ENCODE data around the gene CLIC6. TPM values are rescaled to one million over a fixed set of nuclear protein-coding genes. Genes with fewer than 3 reads are reported as not detected.
"Not testable (repeated sequence)": the region's sequence is repeated elsewhere in the genome, so short reads cannot be mapped to it uniquely, and the experiment has no call there.

The CLIC6 gene
- polyA plus RNA-seq, 6 donors from 2014 or later: not detected

DNA sequence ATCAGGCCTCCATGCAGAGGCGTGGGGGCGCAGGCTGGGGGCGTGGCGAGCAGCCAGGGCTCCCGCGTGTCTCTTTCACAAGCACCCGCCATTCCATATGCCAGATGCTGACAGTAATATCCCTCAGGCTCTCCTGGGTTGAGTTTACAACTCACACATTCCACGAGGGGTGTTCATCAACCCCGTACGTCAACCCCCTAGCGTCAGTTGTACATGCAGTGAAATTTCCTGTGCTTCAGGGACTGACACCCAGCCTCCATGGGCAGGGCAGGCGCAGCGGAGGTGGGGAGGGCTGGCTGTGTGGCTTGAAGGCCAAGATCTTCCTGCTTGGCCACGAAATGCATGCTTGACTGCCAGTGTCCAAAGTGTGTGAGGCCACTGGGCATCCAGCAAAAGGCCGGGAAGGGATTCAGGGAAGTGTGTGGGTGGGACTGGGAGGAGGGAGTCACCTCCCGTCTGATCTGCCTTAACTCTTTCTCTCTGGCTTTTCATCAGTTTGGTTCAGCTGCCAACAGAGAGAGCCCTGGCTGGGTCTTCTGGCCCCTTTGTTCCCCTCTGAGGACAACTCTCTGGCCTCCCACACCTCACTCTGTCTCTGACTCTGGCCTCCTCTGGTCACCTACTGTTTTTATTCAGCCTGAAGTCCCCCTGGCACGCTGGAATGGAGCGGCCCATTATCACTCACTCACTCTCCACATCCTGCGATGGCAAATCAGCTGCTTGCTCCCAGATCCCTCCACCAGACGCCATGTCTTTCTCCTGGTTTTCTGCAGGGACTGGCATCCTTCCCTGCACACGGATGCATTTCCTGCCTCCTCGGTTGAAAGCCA is 33.8 kb downstream of the CLIC6 start:
- H3K9me3 Mint-ChIP-seq: no peaks in the 10 kb centered on the region
- H3K27ac Mint-ChIP-seq: no peak overlapping the region
- no peaks in the 10 kb centered on the region for H3K36me3 Mint-ChIP-seq
- no peak for ATAC-seq (ENCODE audit: low read depth in 2 of 2)
- peaks cover 16 to 31% (median 26%) of the 10 kb centered on the region in 3 donors for H3K27me3 Mint-ChIP-seq
- DNase-seq: no peak
- H3K4me3 Mint-ChIP-seq: no peak overlapping the region
- peaks cover 0 to 4% (median 0%) of the 10 kb centered on the region in 3 donors for H3K4me1 Mint-ChIP-seq

DNA sequence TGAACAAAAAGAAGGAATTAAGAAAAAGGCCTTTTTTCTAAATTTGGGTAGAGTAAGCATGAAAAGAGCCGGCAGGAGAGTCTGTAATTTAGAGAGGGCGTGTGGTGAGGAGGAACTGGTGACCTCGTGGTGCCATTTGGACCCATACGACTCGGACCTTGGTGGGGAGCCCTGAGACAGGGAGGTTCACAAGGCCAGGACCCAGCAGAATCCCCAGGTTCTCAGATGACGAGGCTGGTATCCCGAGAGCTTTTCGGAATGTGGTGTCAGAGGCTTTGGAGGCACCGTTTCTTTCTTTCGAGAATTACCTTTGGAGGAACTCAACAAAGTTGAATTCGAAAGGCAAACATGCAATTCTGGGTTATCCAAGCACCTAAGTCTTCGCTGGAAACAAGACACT is 34.8 kb downstream of the CLIC6 start:
- Mint-ChIP-seq H3K4me1 (peaks cover 5 to 13% (median 6%) of the 10 kb centered on the region in 3 donors), H3K4me3 (peak overlapping the region in 1 of 8 donors; percentile 8), H3K27ac (no peak overlapping the region), H3K36me3 (no peaks in the 10 kb centered on the region), H3K9me3 (no peaks in the 10 kb centered on the region), H3K27me3 (peaks cover 24 to 34% (median 26%) of the 10 kb centered on the region in 3 donors)
- no peak for ATAC-seq (ENCODE audit: low read depth in 2 of 2)
- DNase-seq: no peak

DNA sequence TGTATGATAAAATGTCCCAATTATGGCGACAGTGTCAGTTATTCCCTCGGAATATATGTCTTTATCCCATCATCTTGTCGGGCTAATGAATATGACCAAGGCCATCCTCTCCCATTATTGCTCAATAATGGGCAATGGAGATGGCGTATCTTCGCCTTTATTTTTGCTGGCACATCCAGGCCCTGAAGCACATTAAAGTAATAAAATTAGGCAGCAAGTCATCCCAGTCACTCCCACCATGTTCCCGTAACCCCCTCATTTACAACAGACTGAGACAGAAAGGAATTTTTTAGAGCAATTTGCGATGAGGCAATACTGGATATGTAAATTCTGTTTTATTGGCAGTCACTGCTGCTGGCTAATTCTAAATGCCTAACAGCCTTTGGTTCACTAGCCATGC is 35.3 kb downstream of the CLIC6 start:
- no peak for ATAC-seq (ENCODE audit: low read depth in 2 of 2)
- H3K4me1 Mint-ChIP-seq: peaks cover 5 to 13% (median 6%) of the 10 kb centered on the region in 3 donors

DNA sequence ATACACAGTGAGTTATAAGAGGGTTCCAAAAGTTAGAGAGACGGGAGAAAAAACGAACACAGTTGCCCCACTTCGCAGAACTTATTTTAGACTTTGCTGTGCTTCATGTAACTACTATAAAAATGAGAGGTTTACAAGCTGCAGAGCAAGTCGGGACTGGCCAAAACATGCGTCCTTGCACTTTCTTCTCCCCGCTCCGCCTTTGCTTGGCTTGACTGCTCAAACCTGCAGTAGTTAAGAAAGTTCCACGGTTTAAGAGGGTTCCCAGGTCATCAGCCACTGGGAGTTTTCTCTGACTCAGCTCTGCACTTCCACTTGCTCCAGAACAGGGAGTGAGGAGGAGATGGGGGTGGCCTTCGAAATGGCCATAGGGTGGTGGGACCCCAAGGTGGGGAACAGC is 36.2 kb downstream of the CLIC6 start:
- ATAC-seq (ENCODE audit: low read depth in 2 of 2) (no peak), DNase-seq (no peak)
- H3K27ac Mint-ChIP-seq: no peak overlapping the region
- H3K36me3 Mint-ChIP-seq: no peaks in the 10 kb centered on the region
- H3K4me3 Mint-ChIP-seq: no peak overlapping the region
- H3K27me3 Mint-ChIP-seq: peaks cover 25 to 29% (median 26%) of the 10 kb centered on the region in 3 donors
- H3K4me1 Mint-ChIP-seq: peaks cover 5 to 13% (median 6%) of the 10 kb centered on the region in 3 donors
- no peaks in the 10 kb centered on the region for H3K9me3 Mint-ChIP-seq

More for the DNA sequence above, 35.3 kb downstream of the CLIC6 start:
- no peaks in the 10 kb centered on the region for H3K9me3 Mint-ChIP-seq
- DNase-seq: no peak
- no peaks in the 10 kb centered on the region for H3K36me3 Mint-ChIP-seq
- H3K27ac Mint-ChIP-seq: no peak overlapping the region
- H3K27me3 Mint-ChIP-seq: peaks cover 25 to 30% (median 26%) of the 10 kb centered on the region in 3 donors
- no peak overlapping the region for H3K4me3 Mint-ChIP-seq

DNA sequence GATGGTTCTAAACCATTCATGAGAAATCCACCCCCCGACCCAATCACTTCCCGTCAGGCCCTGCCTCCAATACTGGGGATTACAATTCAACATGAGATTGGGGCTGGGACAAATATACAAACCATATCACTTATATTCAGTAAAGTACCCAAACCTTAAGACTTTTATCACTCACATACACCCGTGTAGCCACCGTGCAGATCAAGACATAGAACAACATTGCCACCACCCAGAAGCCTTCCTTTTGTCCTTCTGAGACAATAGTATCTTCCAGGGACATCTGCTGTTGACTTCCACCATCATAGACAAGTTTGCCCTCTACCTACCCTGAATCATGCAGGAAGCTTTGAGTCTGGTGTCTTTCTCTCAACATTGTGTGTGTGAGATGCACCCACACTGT is 37.5 kb downstream of the CLIC6 start:
- ATAC-seq (ENCODE audit: low read depth in 2 of 2): no peak
- Mint-ChIP-seq H3K4me3 (no peak overlapping the region), H3K27me3 (peaks cover 20 to 27% (median 27%) of the 10 kb centered on the region in 3 donors), H3K36me3 (no peaks in the 10 kb centered on the region), H3K27ac (no peak overlapping the region), H3K9me3 (no peaks in the 10 kb centered on the region), H3K4me1 (peaks cover 5 to 13% (median 6%) of the 10 kb centered on the region in 3 donors)
- no peak for DNase-seq

DNA sequence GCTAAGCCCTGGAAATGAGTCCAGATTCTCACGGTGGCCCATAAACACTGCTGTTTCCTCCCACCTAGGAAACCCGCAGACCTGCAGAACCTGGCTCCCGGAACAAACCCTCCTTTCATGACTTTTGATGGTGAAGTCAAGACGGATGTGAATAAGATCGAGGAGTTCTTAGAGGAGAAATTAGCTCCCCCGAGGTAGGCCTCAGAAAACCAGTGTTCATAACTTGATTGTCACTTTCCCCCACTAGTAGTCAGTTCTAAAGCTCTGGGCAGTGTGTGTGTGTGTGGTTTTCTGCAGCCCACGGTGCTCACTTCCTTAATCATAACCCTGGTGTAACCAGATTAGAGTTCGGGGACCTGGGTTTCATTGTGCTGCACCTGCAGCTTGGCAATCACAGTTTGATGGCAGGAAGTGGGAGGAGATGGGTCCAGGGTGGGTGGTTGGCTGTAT is 39.1 kb downstream of the CLIC6 start:
- DNase-seq (no peak), ATAC-seq (ENCODE audit: low read depth in 2 of 2) (peak; percentile 53 to 57)
- no peaks in the 10 kb centered on the region for H3K36me3 Mint-ChIP-seq
- H3K4me1 Mint-ChIP-seq: peaks cover 5 to 13% (median 6%) of the 10 kb centered on the region in 3 donors
- H3K27me3 Mint-ChIP-seq: peaks cover 18 to 29% (median 23%) of the 10 kb centered on the region in 3 donors
- H3K9me3 Mint-ChIP-seq: no peaks in the 10 kb centered on the region
- no peak overlapping the region for H3K4me3 Mint-ChIP-seq
- H3K27ac Mint-ChIP-seq: peak overlapping the region in 2 of 6 donors; percentile 32 to 78

DNA sequence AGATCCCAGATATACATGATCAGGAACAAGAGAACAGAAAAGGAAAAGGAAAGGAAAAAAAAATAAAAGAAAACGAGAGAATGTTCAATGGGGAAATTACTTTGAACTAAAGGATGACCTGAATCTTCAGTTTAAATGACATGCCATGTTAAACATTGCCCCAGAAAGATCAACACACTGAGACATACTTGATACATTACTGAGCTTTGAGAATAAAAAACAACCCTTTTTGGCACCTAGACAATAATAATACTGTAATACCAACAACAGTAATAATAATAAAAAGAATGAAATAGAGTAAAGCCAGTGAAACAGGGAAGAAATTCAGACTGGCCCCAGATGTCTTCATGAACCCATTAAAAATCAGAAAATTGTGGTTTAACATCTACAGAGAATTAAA is 44.8 kb downstream of the CLIC6 start:
- H3K27me3 Mint-ChIP-seq: peaks cover 4 to 15% (median 5%) of the 10 kb centered on the region in 3 donors
- ATAC-seq (ENCODE audit: low read depth in 2 of 2): no peak
- no peak overlapping the region for H3K27ac Mint-ChIP-seq
- no peaks in the 10 kb centered on the region for H3K4me1 Mint-ChIP-seq
- H3K36me3 Mint-ChIP-seq: no peaks in the 10 kb centered on the region
- H3K4me3 Mint-ChIP-seq: no peak overlapping the region
- no peaks in the 10 kb centered on the region for H3K9me3 Mint-ChIP-seq
- no peak for DNase-seq

DNA sequence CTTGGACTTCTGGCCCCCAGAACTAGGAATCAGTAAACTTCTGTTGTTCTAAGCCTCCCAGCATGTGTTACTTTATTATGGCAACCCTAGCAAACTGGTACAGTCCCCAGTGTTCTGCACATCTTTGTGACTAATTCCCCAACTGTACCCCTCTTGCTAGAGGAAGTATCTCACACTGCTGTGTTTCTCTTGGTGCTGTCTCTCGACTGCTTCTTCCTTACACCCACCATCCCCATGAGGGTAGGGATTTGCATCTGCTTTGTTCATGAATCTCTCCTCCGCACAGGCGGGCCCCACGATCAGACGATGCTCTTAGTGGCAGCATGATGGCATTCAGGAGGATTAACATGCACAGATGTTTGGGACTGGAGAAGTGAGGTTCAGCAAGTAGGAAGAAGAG is 46.7 kb downstream of the CLIC6 start:
- Mint-ChIP-seq H3K27me3 (peaks cover 0 to 21% (median 11%) of the 10 kb centered on the region in 3 donors), H3K4me1 (no peaks in the 10 kb centered on the region), H3K27ac (no peak overlapping the region), H3K9me3 (no peaks in the 10 kb centered on the region), H3K4me3 (no peak overlapping the region), H3K36me3 (no peaks in the 10 kb centered on the region)
- ATAC-seq (ENCODE audit: low read depth in 2 of 2): peak in 1 of 2 donors; percentile 40
- no peak for DNase-seq

DNA sequence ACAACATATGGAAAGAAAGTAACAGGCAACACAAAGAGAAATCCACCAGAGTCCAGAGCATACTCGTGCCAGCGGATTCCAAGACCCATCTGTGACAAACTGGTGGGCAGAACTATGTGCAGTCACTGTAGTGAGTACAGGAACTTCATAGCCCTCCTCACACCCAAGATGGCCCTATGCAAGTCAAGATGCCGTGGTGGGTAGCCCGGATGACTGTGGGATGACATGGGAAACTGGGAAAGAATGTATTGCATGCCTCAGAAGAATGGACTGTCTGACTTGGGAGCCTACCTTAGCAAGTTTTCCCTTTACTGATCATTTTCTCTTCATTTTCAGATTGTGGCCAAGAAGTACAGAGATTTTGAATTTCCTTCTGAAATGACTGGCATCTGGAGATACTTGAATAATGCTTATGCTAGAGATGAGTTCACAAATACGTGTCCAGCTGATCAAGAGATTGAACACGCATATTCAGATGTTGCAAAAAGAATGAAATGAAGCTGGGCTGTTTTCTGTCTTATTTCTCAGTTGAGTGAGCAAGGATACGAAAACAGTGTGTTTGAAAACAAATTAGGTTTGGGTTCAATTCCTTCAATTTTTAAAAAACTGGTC is 47.3 kb downstream of the CLIC6 start:
- Mint-ChIP-seq H3K9me3 (no peaks in the 10 kb centered on the region), H3K27ac (no peak overlapping the region), H3K36me3 (no peaks in the 10 kb centered on the region), H3K27me3 (peaks cover 0 to 21% (median 11%) of the 10 kb centered on the region in 3 donors), H3K4me1 (no peaks in the 10 kb centered on the region), H3K4me3 (peak overlapping the region in 1 of 8 donors; percentile 31)
- ATAC-seq (ENCODE audit: low read depth in 2 of 2): no peak
- no peak for DNase-seq

DNA sequence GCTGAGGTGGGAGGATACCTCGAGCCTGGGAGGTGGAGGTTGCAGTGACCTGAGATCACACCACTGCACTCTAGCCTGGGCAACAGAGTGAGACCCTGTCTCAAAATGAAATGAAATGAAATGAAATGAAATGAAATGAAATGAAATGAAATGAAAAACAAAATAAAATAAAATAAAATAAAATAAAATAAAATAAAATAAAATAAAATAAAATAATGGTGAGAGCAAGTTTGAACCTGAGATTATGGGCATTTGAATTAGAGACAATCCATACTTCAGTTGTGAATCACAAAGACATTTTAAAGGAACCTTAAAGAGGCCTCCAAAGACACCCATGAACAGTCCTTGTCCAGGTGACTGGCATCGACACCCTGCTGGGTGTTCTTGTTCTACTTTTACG is 49.7 kb downstream of the CLIC6 start:
- H3K27me3 Mint-ChIP-seq: peaks cover 0 to 18% (median 13%) of the 10 kb centered on the region in 3 donors
- H3K9me3 Mint-ChIP-seq; DNase-seq; H3K27ac Mint-ChIP-seq; H3K4me1 Mint-ChIP-seq; H3K36me3 Mint-ChIP-seq; H3K4me3 Mint-ChIP-seq; ATAC-seq (ENCODE audit: low read depth in 2 of 2): not testable (repeated sequence)

DNA sequence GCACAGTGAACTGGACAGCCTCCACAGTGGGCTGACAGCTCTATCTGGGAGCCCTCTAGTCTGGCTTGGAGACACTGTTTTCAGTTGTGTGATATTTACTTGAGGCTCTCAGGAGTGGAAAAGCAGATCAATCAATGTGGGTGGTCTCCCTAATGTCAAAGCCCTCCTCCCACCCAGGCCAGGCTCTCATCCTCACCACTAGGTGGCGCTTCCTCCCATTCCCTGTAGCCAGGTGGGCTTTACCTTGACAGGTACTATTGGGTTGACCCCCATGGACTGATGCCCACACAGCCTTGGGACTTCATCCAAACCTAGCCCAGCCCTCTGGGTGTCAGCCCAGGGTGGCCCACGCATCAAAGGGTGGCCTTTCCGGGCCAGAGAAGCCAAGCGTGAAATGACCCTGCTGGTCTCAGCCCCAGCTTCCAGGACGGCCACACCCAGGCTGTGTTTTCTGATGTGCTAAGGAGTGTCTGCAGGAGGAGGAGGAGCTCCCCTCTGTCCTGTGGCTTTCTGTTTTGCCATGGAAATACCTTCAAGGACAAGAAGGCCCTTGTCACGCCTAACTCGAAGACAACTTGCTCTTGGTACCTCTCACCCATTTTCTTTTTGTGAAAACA is 54.0 kb downstream of the CLIC6 start:
- DNase-seq: peak; percentile 5
- Mint-ChIP-seq H3K4me3 (no peak overlapping the region), H3K27ac (peak overlapping the region in 1 of 6 donors; percentile 47), H3K27me3 (peaks cover 7 to 35% (median 30%) of the 10 kb centered on the region in 3 donors), H3K9me3 (no peaks in the 10 kb centered on the region), H3K4me1 (no peaks in the 10 kb centered on the region), H3K36me3 (no peaks in the 10 kb centered on the region)
- no peak for ATAC-seq (ENCODE audit: low read depth in 2 of 2)

DNA sequence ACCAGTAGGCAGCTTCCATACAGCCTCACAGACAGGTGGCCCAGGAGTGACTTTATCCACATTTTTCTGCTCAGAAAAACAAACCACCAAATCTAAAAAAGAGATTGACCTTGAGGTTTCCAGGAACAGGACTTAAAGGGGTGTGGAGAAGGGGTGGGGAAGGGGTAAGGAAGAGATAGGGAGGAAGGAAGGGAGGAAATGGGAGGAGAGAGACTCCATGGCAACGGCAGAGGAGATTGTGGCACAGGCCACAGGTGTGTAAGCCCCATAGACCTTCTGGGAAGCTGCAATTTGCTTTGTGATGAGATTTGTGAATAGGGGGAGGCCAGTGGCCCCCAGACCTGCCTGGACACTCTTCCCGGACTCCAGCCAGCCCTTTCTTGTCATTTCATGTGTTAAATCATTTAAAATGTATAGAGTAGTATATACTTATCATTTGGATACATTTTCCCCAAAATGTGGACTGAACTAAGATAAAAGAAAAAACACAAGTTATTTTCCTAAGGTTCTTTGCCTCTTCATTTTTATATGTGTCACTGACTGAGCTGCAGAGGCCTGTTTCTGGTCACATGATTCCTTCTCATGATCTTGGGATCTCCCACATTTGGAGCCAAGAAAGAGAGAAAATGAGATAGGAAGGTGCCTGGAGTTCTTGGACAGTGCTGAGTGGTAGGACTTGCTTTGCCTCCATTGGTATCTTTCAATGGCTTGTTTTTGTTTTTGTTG is 55.5 kb downstream of the CLIC6 start:
- DNase-seq (no peak), ATAC-seq (ENCODE audit: low read depth in 2 of 2) (no peak)
- H3K4me1 Mint-ChIP-seq: no peaks in the 10 kb centered on the region
- no peaks in the 10 kb centered on the region for H3K36me3 Mint-ChIP-seq
- H3K27me3 Mint-ChIP-seq: peaks cover 7 to 35% (median 35%) of the 10 kb centered on the region in 3 donors
- no peak overlapping the region for H3K27ac Mint-ChIP-seq
- no peaks in the 10 kb centered on the region for H3K9me3 Mint-ChIP-seq
- no peak overlapping the region for H3K4me3 Mint-ChIP-seq

DNA sequence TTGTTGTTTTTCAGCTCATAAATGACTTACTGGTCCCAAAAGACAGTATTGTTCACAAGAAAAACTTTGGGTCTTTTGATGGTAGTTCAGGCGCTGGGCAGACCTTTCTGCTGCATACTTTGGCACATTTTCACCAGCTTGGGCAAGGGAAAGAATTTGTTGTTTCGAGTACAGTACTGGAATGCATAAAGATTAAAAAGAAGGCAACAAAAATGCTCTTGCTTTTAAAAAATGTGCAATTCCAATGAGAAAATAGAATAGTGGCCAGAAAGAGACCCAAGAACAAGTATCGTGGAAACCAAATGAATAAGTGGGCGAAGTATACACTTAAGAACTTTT is 56.0 kb downstream of the CLIC6 start:
- H3K4me1 Mint-ChIP-seq: no peaks in the 10 kb centered on the region
- no peak overlapping the region for H3K27ac Mint-ChIP-seq
- ATAC-seq (ENCODE audit: low read depth in 2 of 2) (no peak), DNase-seq (no peak)
- peaks cover 7 to 31% (median 30%) of the 10 kb centered on the region in 3 donors for H3K27me3 Mint-ChIP-seq
- no peaks in the 10 kb centered on the region for H3K9me3 Mint-ChIP-seq
- no peak overlapping the region for H3K4me3 Mint-ChIP-seq
- no peaks in the 10 kb centered on the region for H3K36me3 Mint-ChIP-seq
